Measurements from ENCODE around the gene PRF1.

The PRF1 gene

GRCh38 chr10:70605161-70605560, 2.6 kb upstream of the PRF1 start:
- WGBS (ENCODE audit: extremely low coverage, insufficient coverage, low lambda C conversion rate): no CpG with 5 or more reads among the region's 2 CpGs
- Histone ChIP-seq H3K23ac (ENCODE audit: low read length) (no peak overlapping the region), H3K9ac (ENCODE audit: low read length) (no peak overlapping the region), H4K5ac (ENCODE audit: low read length) (no peak overlapping the region), H4K8ac (ENCODE audit: low read depth, low read length) (no peak overlapping the region), H3K27ac (ENCODE audit: low read depth, low read length) (no peak overlapping the region), H3K4me1 (ENCODE audit: control insufficient read depth, low read depth, low read length) (no peaks in the 10 kb centered on the region), H3K18ac (ENCODE audit: low read length) (no peak overlapping the region), H3K4ac (ENCODE audit: low read depth, low read length) (no peak overlapping the region), H3K79me2 (ENCODE audit: control insufficient read depth, insufficient read depth, low read length) (no peaks in the 10 kb centered on the region), H3K27me3 (ENCODE audit: insufficient read depth, low read length, poor library complexity) (no peaks in the 10 kb centered on the region), H3K36me3 (ENCODE audit: control insufficient read depth, insufficient read depth, low read length) (no peaks in the 10 kb centered on the region), H3K56ac (ENCODE audit: low read length) (no peak overlapping the region), H2AK5ac (ENCODE audit: low read length) (no peak overlapping the region), H2BK15ac (replicated peaks; ENCODE audit: low read depth) (no peak overlapping the region), H3K4me2 (ENCODE audit: low read length) (no peak overlapping the region), H3K79me1 (ENCODE audit: low read length) (no peaks in the 10 kb centered on the region), H3K4me3 (ENCODE audit: low read length) (no peak overlapping the region), H2BK5ac (ENCODE audit: low read length) (no peak overlapping the region), H2BK120ac (ENCODE audit: low read depth, low read length) (no peak overlapping the region)
- no peak for DNase-seq

DNA sequence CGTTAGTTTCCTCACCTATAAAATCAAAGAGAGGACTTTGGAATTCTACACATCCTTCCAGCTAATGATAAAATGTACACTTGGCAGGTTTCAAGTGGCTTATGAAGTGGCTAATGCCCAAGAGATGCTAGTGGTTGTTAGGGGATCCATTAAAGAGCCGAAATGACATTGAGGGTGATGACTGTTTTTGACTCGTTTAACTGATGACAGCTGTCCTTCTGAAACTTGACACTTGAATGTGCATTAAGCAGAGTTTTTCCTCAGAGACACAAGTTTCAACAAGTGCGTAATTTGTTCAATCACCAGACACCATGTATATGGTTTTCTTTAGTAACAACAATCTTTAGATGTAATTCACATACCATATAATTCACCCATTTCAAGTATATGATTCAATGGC, 1.6 kb upstream of the PRF1 start:
- H2AK5ac ChIP-seq (ENCODE audit: low read length): no peak overlapping the region
- WGBS (ENCODE audit: extremely low coverage, insufficient coverage, low lambda C conversion rate): no CpG with 5 or more reads among the region's 4 CpGs
- no peak overlapping the region for H3K56ac ChIP-seq (ENCODE audit: low read length)
- no peak overlapping the region for H3K27ac ChIP-seq (ENCODE audit: low read depth, low read length)
- no peak overlapping the region for H3K4ac ChIP-seq (ENCODE audit: low read depth, low read length)
- no peak overlapping the region for H2BK5ac ChIP-seq (ENCODE audit: low read length)
- no peak overlapping the region for H2BK120ac ChIP-seq (ENCODE audit: low read depth, low read length)
- H3K9ac ChIP-seq (ENCODE audit: low read length): no peak overlapping the region
- no peaks in the 10 kb centered on the region for H3K27me3 ChIP-seq (ENCODE audit: insufficient read depth, low read length, poor library complexity)
- no peaks in the 10 kb centered on the region for H3K4me1 ChIP-seq (ENCODE audit: control insufficient read depth, low read depth, low read length)
- no peak overlapping the region for H3K4me3 ChIP-seq (ENCODE audit: low read length)
- H4K8ac ChIP-seq (ENCODE audit: low read depth, low read length): no peak overlapping the region
- H4K5ac ChIP-seq (ENCODE audit: low read length): no peak overlapping the region
- no peak for DNase-seq
- no peaks in the 10 kb centered on the region for H3K79me2 ChIP-seq (ENCODE audit: control insufficient read depth, insufficient read depth, low read length)
- H3K36me3 ChIP-seq (ENCODE audit: control insufficient read depth, insufficient read depth, low read length): no peaks in the 10 kb centered on the region
- no peaks in the 10 kb centered on the region for H3K79me1 ChIP-seq (ENCODE audit: low read length)
- no peak overlapping the region for H2BK15ac ChIP-seq (replicated peaks; ENCODE audit: low read depth)
- H3K23ac ChIP-seq (ENCODE audit: low read length): no peak overlapping the region
- H3K18ac ChIP-seq (ENCODE audit: low read length): no peak overlapping the region
- H3K4me2 ChIP-seq (ENCODE audit: low read length): no peak overlapping the region

- H3K27ac ChIP-seq (ENCODE audit: low read depth, low read length): no peak overlapping the region
- no peak overlapping the region for H3K4me3 ChIP-seq (ENCODE audit: low read length)
- no peaks in the 10 kb centered on the region for H3K79me2 ChIP-seq (ENCODE audit: control insufficient read depth, insufficient read depth, low read length)
- no peak overlapping the region for H2BK15ac ChIP-seq (replicated peaks; ENCODE audit: low read depth)
- H3K4ac ChIP-seq (ENCODE audit: low read depth, low read length): no peak overlapping the region
- no peak overlapping the region for H3K4me2 ChIP-seq (ENCODE audit: low read length)
- no peak overlapping the region for H3K23ac ChIP-seq (ENCODE audit: low read length)
- DNase-seq: no peak
- no peak overlapping the region for H3K9ac ChIP-seq (ENCODE audit: low read length)
- no peak overlapping the region for H2BK120ac ChIP-seq (ENCODE audit: low read depth, low read length)
- no peaks in the 10 kb centered on the region for H3K27me3 ChIP-seq (ENCODE audit: insufficient read depth, low read length, poor library complexity)
- no peaks in the 10 kb centered on the region for H3K36me3 ChIP-seq (ENCODE audit: control insufficient read depth, insufficient read depth, low read length)
- no peak overlapping the region for H4K5ac ChIP-seq (ENCODE audit: low read length)
- H4K8ac ChIP-seq (ENCODE audit: low read depth, low read length): no peak overlapping the region
- no peak overlapping the region for H3K56ac ChIP-seq (ENCODE audit: low read length)
- H2BK5ac ChIP-seq (ENCODE audit: low read length): no peak overlapping the region
- no peak overlapping the region for H3K18ac ChIP-seq (ENCODE audit: low read length)
- H2AK5ac ChIP-seq (ENCODE audit: low read length): no peak overlapping the region
- no peaks in the 10 kb centered on the region for H3K79me1 ChIP-seq (ENCODE audit: low read length)
- WGBS (ENCODE audit: extremely low coverage, insufficient coverage, low lambda C conversion rate): no CpG with 5 or more reads among the region's 7 CpGs
- no peaks in the 10 kb centered on the region for H3K4me1 ChIP-seq (ENCODE audit: control insufficient read depth, low read depth, low read length)
Observed at GRCh38 chr10:70603449-70603801, 884 bp upstream of the PRF1 start.

GRCh38 chr10:70601746-70602145, 795 bp downstream of the PRF1 start:
- DNase-seq: no peak
- H3K79me1 ChIP-seq (ENCODE audit: low read length): no peaks in the 10 kb centered on the region

GRCh38 chr10:70600512-70601395, 1.8 kb downstream of the PRF1 start:
- no peak overlapping the region for H3K4ac ChIP-seq (ENCODE audit: low read depth, low read length)
- no peak overlapping the region for H3K27ac ChIP-seq (ENCODE audit: low read depth, low read length)
- H3K36me3 ChIP-seq (ENCODE audit: control insufficient read depth, insufficient read depth, low read length): no peaks in the 10 kb centered on the region
- no peak overlapping the region for H3K23ac ChIP-seq (ENCODE audit: low read length)
- H2BK15ac ChIP-seq (replicated peaks; ENCODE audit: low read depth): no peak overlapping the region
- no peak overlapping the region for H3K18ac ChIP-seq (ENCODE audit: low read length)
- no peak overlapping the region for H3K4me3 ChIP-seq (ENCODE audit: low read length)
- no peaks in the 10 kb centered on the region for H3K79me1 ChIP-seq (ENCODE audit: low read length)
- H3K4me2 ChIP-seq (ENCODE audit: low read length): no peak overlapping the region
- no peak for DNase-seq
- no peak overlapping the region for H3K9ac ChIP-seq (ENCODE audit: low read length)
- no CpG with 5 or more reads among the region's 24 CpGs for WGBS (ENCODE audit: extremely low coverage, insufficient coverage, low lambda C conversion rate)
- no peak overlapping the region for H4K5ac ChIP-seq (ENCODE audit: low read length)
- H2BK5ac ChIP-seq (ENCODE audit: low read length): no peak overlapping the region
- no peak overlapping the region for H2BK120ac ChIP-seq (ENCODE audit: low read depth, low read length)
- no peak overlapping the region for H3K56ac ChIP-seq (ENCODE audit: low read length)
- no peaks in the 10 kb centered on the region for H3K27me3 ChIP-seq (ENCODE audit: insufficient read depth, low read length, poor library complexity)
- no peaks in the 10 kb centered on the region for H3K4me1 ChIP-seq (ENCODE audit: control insufficient read depth, low read depth, low read length)
- no peak overlapping the region for H2AK5ac ChIP-seq (ENCODE audit: low read length)
- no peak overlapping the region for H4K8ac ChIP-seq (ENCODE audit: low read depth, low read length)
- H3K79me2 ChIP-seq (ENCODE audit: control insufficient read depth, insufficient read depth, low read length): no peaks in the 10 kb centered on the region

More at GRCh38 chr10:70601746-70602145, 795 bp downstream of the PRF1 start:
- Histone ChIP-seq H3K18ac (ENCODE audit: low read length) (no peak overlapping the region), H2BK5ac (ENCODE audit: low read length) (no peak overlapping the region), H4K5ac (ENCODE audit: low read length) (no peak overlapping the region), H3K4ac (ENCODE audit: low read depth, low read length) (no peak overlapping the region), H2BK120ac (ENCODE audit: low read depth, low read length) (no peak overlapping the region), H3K27ac (ENCODE audit: low read depth, low read length) (no peak overlapping the region), H3K4me1 (ENCODE audit: control insufficient read depth, low read depth, low read length) (no peaks in the 10 kb centered on the region), H3K27me3 (ENCODE audit: insufficient read depth, low read length, poor library complexity) (no peaks in the 10 kb centered on the region), H3K79me2 (ENCODE audit: control insufficient read depth, insufficient read depth, low read length) (no peaks in the 10 kb centered on the region), H3K23ac (ENCODE audit: low read length) (no peak overlapping the region), H4K8ac (ENCODE audit: low read depth, low read length) (no peak overlapping the region), H3K56ac (ENCODE audit: low read length) (no peak overlapping the region), H3K4me2 (ENCODE audit: low read length) (no peak overlapping the region), H3K36me3 (ENCODE audit: control insufficient read depth, insufficient read depth, low read length) (no peaks in the 10 kb centered on the region), H2AK5ac (ENCODE audit: low read length) (no peak overlapping the region), H3K9ac (ENCODE audit: low read length) (no peak overlapping the region), H3K4me3 (ENCODE audit: low read length) (no peak overlapping the region), H2BK15ac (replicated peaks; ENCODE audit: low read depth) (no peak overlapping the region)
- WGBS (ENCODE audit: extremely low coverage, insufficient coverage, low lambda C conversion rate): no CpG with 5 or more reads among the region's 5 CpGs

DNA sequence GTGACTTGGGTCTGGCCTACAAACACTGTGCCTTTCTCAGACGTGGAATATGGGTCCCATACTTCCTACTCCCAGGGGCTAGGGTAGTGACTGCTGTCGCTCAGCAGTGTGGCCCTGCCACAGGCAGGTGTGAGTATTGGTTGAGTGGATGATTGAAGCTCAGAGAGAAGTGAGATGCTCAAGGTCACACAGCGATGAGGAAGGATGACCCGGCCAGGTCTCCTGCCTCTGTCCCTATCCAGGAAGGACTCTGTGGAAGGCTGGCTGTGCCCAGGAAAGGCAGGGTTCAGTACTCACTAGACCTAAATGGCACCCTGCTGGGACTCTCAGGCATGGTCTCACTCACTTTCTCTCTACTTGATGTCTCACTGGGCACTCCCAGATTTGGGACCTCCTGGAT, 2.8 kb downstream of the PRF1 start:
- WGBS (ENCODE audit: extremely low coverage, insufficient coverage, low lambda C conversion rate): no CpG with 5 or more reads among the region's 4 CpGs

More for the DNA sequence above, 2.8 kb downstream of the PRF1 start:
- no peak overlapping the region for H2AK5ac ChIP-seq (ENCODE audit: low read length)
- H3K18ac ChIP-seq (ENCODE audit: low read length): no peak overlapping the region
- no peak overlapping the region for H3K27ac ChIP-seq (ENCODE audit: low read depth, low read length)
- H3K4me1 ChIP-seq (ENCODE audit: control insufficient read depth, low read depth, low read length): no peaks in the 10 kb centered on the region
- no peaks in the 10 kb centered on the region for H3K79me2 ChIP-seq (ENCODE audit: control insufficient read depth, insufficient read depth, low read length)
- no peak overlapping the region for H3K23ac ChIP-seq (ENCODE audit: low read length)
- no peak overlapping the region for H4K5ac ChIP-seq (ENCODE audit: low read length)
- H4K8ac ChIP-seq (ENCODE audit: low read depth, low read length): no peak overlapping the region
- H3K79me1 ChIP-seq (ENCODE audit: low read length): no peaks in the 10 kb centered on the region
- H3K4ac ChIP-seq (ENCODE audit: low read depth, low read length): no peak overlapping the region
- H3K36me3 ChIP-seq (ENCODE audit: control insufficient read depth, insufficient read depth, low read length): no peaks in the 10 kb centered on the region
- H2BK120ac ChIP-seq (ENCODE audit: low read depth, low read length): no peak overlapping the region
- H3K4me3 ChIP-seq (ENCODE audit: low read length): no peak overlapping the region
- H3K9ac ChIP-seq (ENCODE audit: low read length): no peak overlapping the region
- no peak overlapping the region for H2BK5ac ChIP-seq (ENCODE audit: low read length)
- DNase-seq: no peak
- H3K27me3 ChIP-seq (ENCODE audit: insufficient read depth, low read length, poor library complexity): no peaks in the 10 kb centered on the region
- H3K56ac ChIP-seq (ENCODE audit: low read length): no peak overlapping the region
- no peak overlapping the region for H2BK15ac ChIP-seq (replicated peaks; ENCODE audit: low read depth)
- H3K4me2 ChIP-seq (ENCODE audit: low read length): no peak overlapping the region
